ENCODE results near the gene CPNE8.

DNA sequence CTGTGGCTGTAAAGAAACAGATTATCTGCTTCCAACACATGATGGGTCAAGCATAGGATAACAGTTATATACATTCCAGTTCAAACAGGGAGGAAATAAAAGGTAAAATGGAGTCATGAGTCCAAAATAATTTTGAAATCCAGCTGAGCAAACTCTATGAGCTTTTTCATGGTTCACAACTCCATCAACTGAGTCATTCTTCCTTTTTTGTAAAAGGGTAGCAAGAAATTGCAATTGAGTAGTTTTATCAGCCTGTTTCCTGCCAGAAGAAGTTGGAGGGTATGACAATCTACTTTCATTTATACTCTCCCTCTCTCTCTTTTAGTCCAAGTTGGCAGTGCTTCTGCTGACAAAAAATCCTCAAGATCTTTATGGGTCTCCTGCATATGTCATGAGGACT is 95.6 kb downstream of the CPNE8 start:
- TF ChIP-seq POLR2AphosphoS5 (IDR thresholded peaks at IDR 0.05): no peak
- TF ChIP-seq, protein P1, sequence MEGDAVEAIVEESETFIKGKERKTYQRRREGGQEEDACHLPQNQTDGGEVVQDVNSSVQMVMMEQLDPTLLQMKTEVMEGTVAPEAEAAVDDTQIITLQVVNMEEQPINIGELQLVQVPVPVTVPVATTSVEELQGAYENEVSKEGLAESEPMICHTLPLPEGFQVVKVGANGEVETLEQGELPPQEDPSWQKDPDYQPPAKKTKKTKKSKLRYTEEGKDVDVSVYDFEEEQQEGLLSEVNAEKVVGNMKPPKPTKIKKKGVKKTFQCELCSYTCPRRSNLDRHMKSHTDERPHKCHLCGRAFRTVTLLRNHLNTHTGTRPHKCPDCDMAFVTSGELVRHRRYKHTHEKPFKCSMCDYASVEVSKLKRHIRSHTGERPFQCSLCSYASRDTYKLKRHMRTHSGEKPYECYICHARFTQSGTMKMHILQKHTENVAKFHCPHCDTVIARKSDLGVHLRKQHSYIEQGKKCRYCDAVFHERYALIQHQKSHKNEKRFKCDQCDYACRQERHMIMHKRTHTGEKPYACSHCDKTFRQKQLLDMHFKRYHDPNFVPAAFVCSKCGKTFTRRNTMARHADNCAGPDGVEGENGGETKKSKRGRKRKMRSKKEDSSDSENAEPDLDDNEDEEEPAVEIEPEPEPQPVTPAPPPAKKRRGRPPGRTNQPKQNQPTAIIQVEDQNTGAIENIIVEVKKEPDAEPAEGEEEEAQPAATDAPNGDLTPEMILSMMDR (IDR thresholded peaks at IDR 0.05): no peak

Measured in sigmoid colon (tissue), 4 donors.